HG03442 (cell line): ENCODE results near the gene SCGB3A1.

Experiments
- ATAC-seq: cut with Tn5 transposase; IDR thresholded peaks from one replicate; pipeline ENCODE4 v1.9.1; 2021; ENCODE audit warnings: mild to moderate bottlenecking, moderate library complexity; ENCODE audit not compliant: unreplicated experiment

Gene SCGB3A1

GRCh38 chr5:180625791-180626660 lies 34.7 kb upstream of the SCGB3A1 start:
- ATAC-seq: no peak

- no peak for ATAC-seq
Measured at GRCh38 chr5:180625125-180625790, 34.0 kb upstream of the SCGB3A1 start.

- ATAC-seq: no peak
Measured at GRCh38 chr5:180624587-180624986, 33.3 kb upstream of the SCGB3A1 start.

- no peak for ATAC-seq
Measured at GRCh38 chr5:180623844-180624243, 32.5 kb upstream of the SCGB3A1 start.

- ATAC-seq: no peak
Measured at GRCh38 chr5:180623411-180623834, 32.1 kb upstream of the SCGB3A1 start.

- ATAC-seq: no peak
Measured at GRCh38 chr5:180622910-180623309, 31.6 kb upstream of the SCGB3A1 start.

- ATAC-seq: no peak
Measured at GRCh38 chr5:180621311-180621710, 30.0 kb upstream of the SCGB3A1 start.

GRCh38 chr5:180620014-180620413 lies 28.7 kb upstream of the SCGB3A1 start:
- no peak for ATAC-seq

GRCh38 chr5:180619563-180619915 lies 28.2 kb upstream of the SCGB3A1 start:
- no peak for ATAC-seq

GRCh38 chr5:180618829-180619562 lies 27.7 kb upstream of the SCGB3A1 start:
- ATAC-seq: peak; percentile 47

GRCh38 chr5:180618487-180618828 lies 27.2 kb upstream of the SCGB3A1 start:
- no peak for ATAC-seq

GRCh38 chr5:180613814-180614188 lies 22.5 kb upstream of the SCGB3A1 start:
- no peak for ATAC-seq

GRCh38 chr5:180613188-180613813 lies 22.0 kb upstream of the SCGB3A1 start:
- ATAC-seq: no peak

- no peak for ATAC-seq
Measured at GRCh38 chr5:180612683-180613082, 21.4 kb upstream of the SCGB3A1 start.

- ATAC-seq: no peak
Measured at GRCh38 chr5:180611140-180611850, 20.0 kb upstream of the SCGB3A1 start.

GRCh38 chr5:180609817-180610550 lies 18.7 kb upstream of the SCGB3A1 start:
- no peak for ATAC-seq

GRCh38 chr5:180609386-180609785 lies 18.1 kb upstream of the SCGB3A1 start:
- no peak for ATAC-seq

GRCh38 chr5:180608572-180609310 lies 17.4 kb upstream of the SCGB3A1 start:
- ATAC-seq: no peak

- ATAC-seq: no peak
Measured at GRCh38 chr5:180607861-180608571, 16.7 kb upstream of the SCGB3A1 start.
